ENCODE results near the gene ZDHHC22.

DNA sequence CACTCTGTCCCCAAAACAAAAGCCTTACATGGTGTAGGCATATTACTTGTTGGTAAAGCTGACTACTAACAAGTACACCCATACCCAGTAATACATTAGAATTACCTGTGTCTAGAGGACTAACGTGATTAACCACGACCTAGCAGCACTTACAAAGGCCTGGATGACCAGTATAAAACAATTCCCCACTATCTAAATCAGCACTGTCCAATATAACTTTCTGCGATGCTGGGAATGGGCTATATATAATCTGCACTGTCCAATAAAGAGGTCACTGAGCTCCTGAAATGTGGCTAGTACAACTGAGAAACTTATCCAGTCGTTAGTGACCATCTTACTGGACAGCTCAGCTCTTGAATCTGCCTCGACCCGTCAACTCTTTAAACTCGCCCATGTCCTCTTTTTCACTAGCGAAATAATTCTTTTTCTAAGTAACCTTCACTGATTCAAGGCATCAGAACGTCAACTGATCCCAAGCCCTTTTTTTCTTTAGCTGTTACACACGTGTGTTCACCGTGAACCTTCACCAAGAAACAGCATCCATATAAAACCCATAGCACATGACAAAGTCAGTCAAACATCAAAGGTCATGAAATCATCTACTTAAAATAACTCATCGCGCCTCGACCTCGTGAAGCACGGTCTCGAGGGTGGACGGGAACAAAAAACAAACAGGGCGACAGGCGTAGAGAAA, 44.4 kb downstream of the ZDHHC22 start:
- TF ChIP-seq, protein P1, sequence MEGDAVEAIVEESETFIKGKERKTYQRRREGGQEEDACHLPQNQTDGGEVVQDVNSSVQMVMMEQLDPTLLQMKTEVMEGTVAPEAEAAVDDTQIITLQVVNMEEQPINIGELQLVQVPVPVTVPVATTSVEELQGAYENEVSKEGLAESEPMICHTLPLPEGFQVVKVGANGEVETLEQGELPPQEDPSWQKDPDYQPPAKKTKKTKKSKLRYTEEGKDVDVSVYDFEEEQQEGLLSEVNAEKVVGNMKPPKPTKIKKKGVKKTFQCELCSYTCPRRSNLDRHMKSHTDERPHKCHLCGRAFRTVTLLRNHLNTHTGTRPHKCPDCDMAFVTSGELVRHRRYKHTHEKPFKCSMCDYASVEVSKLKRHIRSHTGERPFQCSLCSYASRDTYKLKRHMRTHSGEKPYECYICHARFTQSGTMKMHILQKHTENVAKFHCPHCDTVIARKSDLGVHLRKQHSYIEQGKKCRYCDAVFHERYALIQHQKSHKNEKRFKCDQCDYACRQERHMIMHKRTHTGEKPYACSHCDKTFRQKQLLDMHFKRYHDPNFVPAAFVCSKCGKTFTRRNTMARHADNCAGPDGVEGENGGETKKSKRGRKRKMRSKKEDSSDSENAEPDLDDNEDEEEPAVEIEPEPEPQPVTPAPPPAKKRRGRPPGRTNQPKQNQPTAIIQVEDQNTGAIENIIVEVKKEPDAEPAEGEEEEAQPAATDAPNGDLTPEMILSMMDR (IDR thresholded peaks at IDR 0.05; ENCODE audit: insufficient read depth, low read length) = no peak
- no peak for TF ChIP-seq POLR2AphosphoS5 (IDR thresholded peaks at IDR 0.05; ENCODE audit: low read depth)
